Activated CD4-positive, alpha-beta memory T cell treated with anti-CD3 and anti-CD28 coated beads for 36 hours (primary cell): Measurements from ENCODE around the gene OXLD1. TPM values are rescaled to one million over a fixed set of nuclear protein-coding genes. Genes with fewer than 3 reads are reported as not detected.

Experiments used
- CTCF ChIA-PET: fragments of 350-600 bp; sonication (Branson Sonifier 250); formaldehyde crosslinking; loops from one replicate; lab custom pipeline; 2021; ENCODE audit warnings: antibody characterized with exemption, inconsistent platforms; lab: Charles Lee
- POLR2A ChIA-PET: fragments of 350-600 bp; sonication (Branson Sonifier 250); formaldehyde crosslinking; loops from one replicate; lab custom pipeline; 2021; ENCODE audit warnings: antibody characterized with exemption; lab: Charles Lee
- DNase-seq: peaks from one replicate; pipeline ENCODE4 v3.0.0-alpha.2; 2020
- H3K27ac Mint-ChIP-seq: one replicate; pipeline ENCODE4 v1.8.0; 2021; ENCODE audit warnings: mixed read lengths
- H3K27me3 Mint-ChIP-seq: one replicate; pipeline ENCODE4 v1.8.0; 2021; ENCODE audit warnings: mixed read lengths
- H3K36me3 Mint-ChIP-seq: one replicate; pipeline ENCODE4 v1.8.0; 2021; ENCODE audit warnings: mixed read lengths
- H3K4me1 Mint-ChIP-seq: one replicate; pipeline ENCODE4 v1.8.0; 2021; ENCODE audit warnings: low read depth, mixed read lengths
- H3K4me3 Mint-ChIP-seq: one replicate; pipeline ENCODE4 v1.8.0; 2021; ENCODE audit warnings: mild to moderate bottlenecking, mixed read lengths
- H3K9me3 Mint-ChIP-seq: one replicate; pipeline ENCODE4 v1.8.0; 2021; ENCODE audit warnings: mixed read lengths
- intact Hi-C: fragments of 100-400 bp; cut with micrococcal nuclease; formaldehyde crosslinking; loops from one replicate; pipeline ENCODE4 v1.15.1; 2023
- total RNA-seq, 2 experiments: library from RNA; stranded (reverse); gene quantifications; one replicate each; pipeline ENCODE4 v1.2.3, GENCODE V29; 2021

The OXLD1 gene
- total RNA-seq, 2 experiments from 2014 or later: 49.6 to 57.7 TPM

- Mint-ChIP-seq H3K9me3 (no peaks in the 10 kb centered on the region), H3K4me3 (no peak overlapping the region), H3K36me3 (peaks cover 53% of the 10 kb centered on the region), H3K27me3 (peaks cover 2% of the 10 kb centered on the region), H3K27ac (no peak overlapping the region), H3K4me1 (peaks cover 22% of the 10 kb centered on the region)
- ChIA-PET POLR2A (no interaction called here), CTCF (no interaction called here)
- intact Hi-C loops: no loop called here
- no peak for DNase-seq
Measured at GRCh38 chr17:81688616-81689015, 22.2 kb upstream of the OXLD1 start.

- Mint-ChIP-seq H3K4me3 (no peak overlapping the region), H3K36me3 (peaks cover 53% of the 10 kb centered on the region), H3K27me3 (peaks cover 2% of the 10 kb centered on the region), H3K4me1 (peaks cover 22% of the 10 kb centered on the region), H3K27ac (no peak overlapping the region), H3K9me3 (no peaks in the 10 kb centered on the region)
- DNase-seq: no peak
- ChIA-PET CTCF (no interaction called here), POLR2A (no interaction called here)
- intact Hi-C loops: no loop called here
Measured at GRCh38 chr17:81687770-81688541, 21.6 kb upstream of the OXLD1 start.

DNA sequence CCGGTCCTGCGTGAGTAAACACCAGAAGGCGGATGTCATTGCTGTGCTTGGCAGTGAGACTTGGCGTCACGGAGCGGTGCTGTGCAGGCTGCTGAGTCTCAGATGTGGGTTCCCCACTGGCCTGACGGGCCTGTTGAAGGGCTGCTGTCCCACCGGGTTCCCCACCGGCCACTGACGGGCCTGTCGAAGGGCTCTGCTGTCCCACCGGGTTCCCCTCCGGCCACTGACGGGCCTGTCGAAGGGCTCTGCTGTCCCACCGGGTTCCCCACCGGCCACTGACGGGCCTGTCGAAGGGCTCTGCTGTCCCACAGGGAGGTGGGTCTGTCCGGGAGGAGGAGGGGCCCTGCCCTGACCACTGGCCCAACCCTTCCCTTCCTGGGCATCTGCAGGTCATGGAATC, 20.2 kb upstream of the OXLD1 start:
- Mint-ChIP-seq H3K36me3 (peaks cover 47% of the 10 kb centered on the region), H3K4me1 (peaks cover 32% of the 10 kb centered on the region), H3K9me3 (no peaks in the 10 kb centered on the region), H3K27ac (no peak overlapping the region), H3K27me3 (peaks cover 2% of the 10 kb centered on the region), H3K4me3 (no peak overlapping the region)
- no peak for DNase-seq
- ChIA-PET CTCF (interaction anchor here (1.3 kb wide), 1 partner anchor 9 kb away, joined by 3 read pairs; no protein-coding TSS in a partner anchor), POLR2A (no interaction called here)
- intact Hi-C loops: no loop called here

- Mint-ChIP-seq H3K36me3 (peaks cover 40% of the 10 kb centered on the region), H3K4me1 (peaks cover 32% of the 10 kb centered on the region), H3K27me3 (peaks cover 2% of the 10 kb centered on the region), H3K4me3 (peak overlapping the region; percentile 86), H3K27ac (peak overlapping the region; percentile 86), H3K9me3 (no peaks in the 10 kb centered on the region)
- intact Hi-C loops: loop anchor here (2.0 kb wide), 1 partner anchor 18 kb away; the partner anchor contains the start of gene MRPL12
- ChIA-PET POLR2A (interaction anchor here (0.6 to 4.4 kb wide), 6 partner anchors 11 to 206 kb away, joined by 3 to 54 read pairs (median 8); partner anchors contain the start of genes ALYREF, CCDC137, MRPL12 and OXLD1), CTCF (interaction anchor here (1.0 to 2.0 kb wide), 4 partner anchors 10 to 84 kb away, joined by 3 to 5 read pairs (median 4); no protein-coding TSS in a partner anchor)
- peak; percentile 73 for DNase-seq
Measured at GRCh38 chr17:81685108-81685507, 18.7 kb upstream of the OXLD1 start.

DNA sequence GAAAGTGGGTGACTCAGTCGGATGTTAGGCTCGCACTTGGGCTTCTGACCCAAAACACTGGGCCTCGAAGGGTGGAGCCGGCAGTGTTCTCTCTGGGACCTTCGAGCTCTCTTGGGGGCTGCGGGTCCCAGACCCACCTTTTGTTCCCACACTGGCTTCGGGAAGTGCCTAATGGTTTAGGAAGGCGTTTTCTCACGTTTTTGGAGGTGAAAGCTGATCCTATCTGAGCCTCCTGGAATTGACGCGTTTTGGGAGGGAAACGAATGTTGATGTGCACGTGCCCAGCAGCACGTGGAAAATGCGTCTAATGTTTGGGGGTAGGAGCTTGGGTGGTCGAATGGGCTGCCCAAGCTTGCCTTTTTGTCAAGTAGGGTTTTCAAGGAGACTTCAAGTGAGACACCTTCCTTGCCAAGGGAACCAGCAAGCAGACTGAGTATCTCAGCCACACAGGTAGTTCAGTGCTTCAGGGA, 18.1 kb upstream of the OXLD1 start:
- Mint-ChIP-seq H3K36me3 (peaks cover 34% of the 10 kb centered on the region), H3K4me1 (peaks cover 32% of the 10 kb centered on the region), H3K4me3 (peak overlapping the region; percentile 86), H3K27ac (peak overlapping the region; percentile 86), H3K27me3 (peaks cover 2% of the 10 kb centered on the region), H3K9me3 (no peaks in the 10 kb centered on the region)
- intact Hi-C loops: loop anchor here (2.0 kb wide), 1 partner anchor 18 kb away; the partner anchor contains the start of gene MRPL12
- DNase-seq: peak; percentile 47
- CTCF ChIA-PET: interaction anchor here (1.0 to 2.0 kb wide), 4 partner anchors 9 to 133 kb away, joined by 3 to 13 read pairs (median 4); partner anchors contain the start of genes FAAP100 and MRPL12
- POLR2A ChIA-PET: interaction anchor here (0.7 to 4.4 kb wide), 6 partner anchors 12 to 175 kb away, joined by 3 to 54 read pairs (median 10); partner anchors contain the start of genes CCDC137, MCRIP1, MRPL12 and OXLD1

DNA sequence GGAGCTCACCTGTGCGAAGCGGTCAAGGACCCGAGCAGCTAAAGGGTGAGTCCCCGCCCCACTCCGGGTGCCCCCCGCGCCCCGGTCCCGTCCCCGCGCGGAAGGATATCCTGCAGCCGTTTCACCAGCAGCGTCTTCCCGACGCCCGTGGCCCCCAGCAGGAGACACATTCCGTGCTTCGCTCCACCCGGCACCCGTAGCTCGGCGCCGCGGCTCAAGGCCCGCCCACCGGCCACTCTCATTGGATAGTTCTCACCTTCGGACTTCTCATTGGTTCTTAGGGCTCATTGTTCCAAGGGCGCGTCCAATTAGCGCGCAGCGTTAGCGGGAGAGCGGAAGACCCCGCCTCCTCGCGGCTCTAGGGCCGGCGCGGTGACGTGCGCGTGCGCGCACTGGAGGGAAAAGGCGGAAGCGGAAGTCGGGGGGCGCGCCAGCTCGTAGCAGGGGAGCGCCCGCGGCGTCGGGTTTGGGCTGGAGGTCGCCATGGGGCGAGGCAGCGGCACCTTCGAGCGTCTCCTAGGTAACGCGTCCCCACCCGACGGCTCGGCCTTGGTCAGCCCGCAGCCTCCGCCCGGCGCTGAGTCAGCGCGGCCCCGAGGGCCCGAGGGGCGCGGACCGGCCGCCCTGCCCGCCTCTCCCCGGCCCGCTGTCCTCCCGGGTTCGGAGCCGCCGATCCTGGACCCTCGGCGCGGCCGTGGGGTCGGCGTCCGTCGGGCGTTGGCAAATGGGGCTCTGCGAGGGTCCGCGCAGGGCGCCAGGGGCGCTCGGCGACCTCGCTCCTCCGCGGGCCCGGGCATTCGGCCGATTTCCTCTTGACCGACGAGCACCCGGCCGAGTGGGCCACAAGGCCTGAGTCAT, 17.4 kb upstream of the OXLD1 start, which contains the start of the genes ARL16 and HGS:
Gene ARL16 (minus strand): TSS at position 214 of the 858 bp plus-strand sequence. CDS start 44 bp downstream, at position 170.
Gene HGS (plus strand): TSS at position 428 of the 858 bp plus-strand sequence. CDS start 56 bp downstream, at position 484.
- H3K4me1 Mint-ChIP-seq: peaks cover 32% of the 10 kb centered on the region
- peak; percentile 99 for DNase-seq
- H3K4me3 Mint-ChIP-seq: peak within 1 kb of the TSS; percentile 86
- POLR2A ChIA-PET: interaction anchor here (0.8 to 4.4 kb wide), 13 partner anchors 13 to 254 kb away, joined by 3 to 54 read pairs (median 4); partner anchors contain the start of genes CCDC137, MCRIP1, MRPL12 and NPLOC4
- CTCF ChIA-PET: interaction anchor here (1.0 to 2.0 kb wide), 5 partner anchors 9 to 188 kb away, joined by 3 to 13 read pairs (median 4); partner anchors contain the start of genes FAAP100 and MRPL12
- no peaks in the 10 kb centered on the region for H3K9me3 Mint-ChIP-seq
- peaks cover 2% of the 10 kb centered on the region for H3K27me3 Mint-ChIP-seq
- intact Hi-C loops: loop anchor here (1.0 to 2.0 kb wide), 3 partner anchors 18 to 176 kb away; partner anchors contain the start of genes CCDC137, MRPL12, OXLD1 and P4HB
- peak within 1 kb of the TSS; percentile 86 for H3K27ac Mint-ChIP-seq
- peaks cover 29% of the 10 kb centered on the region for H3K36me3 Mint-ChIP-seq

GRCh38 chr17:81683208-81683583, 16.8 kb upstream of the OXLD1 start:
- intact Hi-C loops: loop anchor here (1.0 kb wide), 2 partner anchors 17 to 177 kb away; partner anchors contain the start of genes CCDC137, OXLD1 and P4HB
- H3K9me3 Mint-ChIP-seq: no peaks in the 10 kb centered on the region
- no peak for DNase-seq
- peak overlapping the region; percentile 86 for H3K4me3 Mint-ChIP-seq
- CTCF ChIA-PET: interaction anchor here (1.5 to 2.0 kb wide), 4 partner anchors 8 to 189 kb away, joined by 3 to 13 read pairs (median 4); partner anchors contain the start of gene MRPL12
- peak overlapping the region; percentile 39 for H3K27ac Mint-ChIP-seq
- H3K4me1 Mint-ChIP-seq: peaks cover 30% of the 10 kb centered on the region
- peaks cover 26% of the 10 kb centered on the region for H3K36me3 Mint-ChIP-seq
- POLR2A ChIA-PET: interaction anchor here (0.8 to 4.4 kb wide), 13 partner anchors 12 to 255 kb away, joined by 3 to 54 read pairs (median 4); partner anchors contain the start of genes CCDC137, MCRIP1, MRPL12 and NPLOC4
- H3K27me3 Mint-ChIP-seq: peaks cover 2% of the 10 kb centered on the region

GRCh38 chr17:81682565-81683207, 16.3 kb upstream of the OXLD1 start:
- Mint-ChIP-seq H3K4me1 (peaks cover 30% of the 10 kb centered on the region), H3K4me3 (peak overlapping the region; percentile 86), H3K27ac (peak overlapping the region; percentile 39), H3K36me3 (peaks cover 23% of the 10 kb centered on the region), H3K27me3 (peaks cover 2% of the 10 kb centered on the region), H3K9me3 (no peaks in the 10 kb centered on the region)
- intact Hi-C loops: loop anchor here (1.0 kb wide), 2 partner anchors 16 to 178 kb away; partner anchors contain the start of genes CCDC137, OXLD1 and P4HB
- CTCF ChIA-PET: interaction anchor here (1.5 to 1.8 kb wide), 3 partner anchors 17 to 189 kb away, joined by 3 to 13 read pairs (median 4); partner anchors contain the start of gene MRPL12
- POLR2A ChIA-PET: interaction anchor here (0.8 to 4.4 kb wide), 11 partner anchors 12 to 255 kb away, joined by 3 to 54 read pairs (median 5); partner anchors contain the start of genes CCDC137, MCRIP1, MRPL12 and NPLOC4
- DNase-seq: no peak

GRCh38 chr17:81681672-81682071, 15.3 kb upstream of the OXLD1 start:
- DNase-seq: no peak
- POLR2A ChIA-PET: interaction anchor here (4.4 kb wide), 1 partner anchor 22 kb away, joined by 54 read pairs; the partner anchor contains the start of gene MRPL12
- CTCF ChIA-PET: no interaction called here
- intact Hi-C loops: no loop called here
- H3K27ac Mint-ChIP-seq: no peak overlapping the region
- peaks cover 30% of the 10 kb centered on the region for H3K4me1 Mint-ChIP-seq
- H3K27me3 Mint-ChIP-seq: peaks cover 2% of the 10 kb centered on the region
- H3K4me3 Mint-ChIP-seq: peak overlapping the region; percentile 16
- no peaks in the 10 kb centered on the region for H3K9me3 Mint-ChIP-seq
- H3K36me3 Mint-ChIP-seq: peaks cover 15% of the 10 kb centered on the region

DNA sequence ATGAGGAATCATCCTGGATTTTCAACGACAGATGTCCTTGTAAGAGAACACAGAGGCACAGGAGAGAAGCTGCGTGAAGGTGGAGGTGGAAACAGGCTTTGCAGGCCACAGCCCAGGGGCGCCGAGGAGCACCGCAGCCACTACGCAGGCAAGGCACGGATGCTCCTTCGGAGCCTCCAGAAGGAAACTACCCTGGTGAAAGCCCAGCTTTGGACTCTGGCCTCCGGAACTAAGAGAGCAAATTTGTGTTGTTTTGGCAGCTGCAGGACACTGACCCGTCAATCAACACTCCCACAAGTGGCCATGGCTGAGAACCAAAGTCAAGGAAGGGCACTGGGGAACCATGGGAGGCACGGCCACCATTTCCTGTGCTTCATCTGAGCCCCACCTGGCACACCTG, 13.7 kb upstream of the OXLD1 start:
- Mint-ChIP-seq H3K4me3 (no peak overlapping the region), H3K36me3 (peaks cover 5% of the 10 kb centered on the region), H3K9me3 (no peaks in the 10 kb centered on the region), H3K4me1 (peaks cover 23% of the 10 kb centered on the region), H3K27me3 (peaks cover 2% of the 10 kb centered on the region), H3K27ac (no peak overlapping the region)
- CTCF ChIA-PET: interaction anchor here (1.0 kb wide), 1 partner anchor 22 kb away, joined by 3 read pairs; no protein-coding TSS in a partner anchor
- POLR2A ChIA-PET: no interaction called here
- no peak for DNase-seq
- intact Hi-C loops: no loop called here
